Endometrium (tissue), 2 donors: ENCODE data around the gene LINC00305.

Experiments used
- FAIRE-seq: peaks from 2 replicates; lab custom pipeline; 2012; peaks lifted over from hg19 to GRCh38; lab: Jason Lieb, UNC
- donor health status: control.
- donor health status: control.

LINC00305 gene

GRCh38 chr18:64148988-64149387 lies at the start of gene LINC00305:
TSS of gene LINC00305 (minus strand) at chr18:64149088.
- FAIRE-seq = no peak

GRCh38 chr18:64191069-64191468 lies 42.2 kb upstream of the LINC00305 start:
- FAIRE-seq = no peak

- no peak for FAIRE-seq
Observed at GRCh38 chr18:64185987-64186386, 37.1 kb upstream of the LINC00305 start.

- no peak for FAIRE-seq
Observed at GRCh38 chr18:64183665-64184064, 34.8 kb upstream of the LINC00305 start.

- no peak for FAIRE-seq
Observed at GRCh38 chr18:64180617-64181016, 31.7 kb upstream of the LINC00305 start.

- FAIRE-seq = no peak
Observed at GRCh38 chr18:64180171-64180570, 31.3 kb upstream of the LINC00305 start.

- no peak for FAIRE-seq
Observed at GRCh38 chr18:64179556-64180080, 30.7 kb upstream of the LINC00305 start.

- FAIRE-seq = peak; percentile 98
Observed at GRCh38 chr18:64178860-64179259, 30.0 kb upstream of the LINC00305 start.

- FAIRE-seq = no peak
Observed at GRCh38 chr18:64175432-64175831, 26.5 kb upstream of the LINC00305 start.

GRCh38 chr18:64171576-64171975 lies 22.7 kb upstream of the LINC00305 start:
- FAIRE-seq = no peak

- no peak for FAIRE-seq
Observed at GRCh38 chr18:64167408-64167925, 18.6 kb upstream of the LINC00305 start.

- FAIRE-seq = peak; percentile 94
Observed at GRCh38 chr18:64165906-64166305, 17.0 kb upstream of the LINC00305 start.

GRCh38 chr18:64164883-64165282 lies 16.0 kb upstream of the LINC00305 start:
- FAIRE-seq = no peak

- no peak for FAIRE-seq
Observed at GRCh38 chr18:64149916-64150438, 1.1 kb upstream of the LINC00305 start.

GRCh38 chr18:64142904-64143303 lies 6.0 kb downstream of the LINC00305 start:
- no peak for FAIRE-seq

GRCh38 chr18:64137914-64138313 lies 11.0 kb downstream of the LINC00305 start:
- no peak for FAIRE-seq

- peak; percentile 51 for FAIRE-seq
Observed at GRCh38 chr18:64134044-64134747, 14.7 kb downstream of the LINC00305 start.

- no peak for FAIRE-seq
Observed at GRCh38 chr18:64132871-64133270, 16.0 kb downstream of the LINC00305 start.

GRCh38 chr18:64131314-64131713 lies 17.6 kb downstream of the LINC00305 start:
- no peak for FAIRE-seq

- FAIRE-seq = no peak
Observed at GRCh38 chr18:64127172-64127571, 21.7 kb downstream of the LINC00305 start.

- FAIRE-seq = no peak
Observed at GRCh38 chr18:64119916-64120315, 29.0 kb downstream of the LINC00305 start.

- no peak for FAIRE-seq
Observed at GRCh38 chr18:64118406-64118805, 30.5 kb downstream of the LINC00305 start.

- FAIRE-seq = no peak
Observed at GRCh38 chr18:64116571-64117175, 32.2 kb downstream of the LINC00305 start.
